Mammary microvascular endothelial cell (primary cell): ENCODE results near the gene REM1. TPM values are rescaled to one million over a fixed set of nuclear protein-coding genes. Genes with fewer than 3 reads are reported as not detected.

ENCODE experiments used
- total RNA-seq: library from RNA; depleted of rRNA; stranded (reverse); fragments of >200 nt; gene quantifications from 2 replicates; pipeline ENCODE4 v1.2.3, GENCODE V29; 2015

The REM1 gene, protein sequence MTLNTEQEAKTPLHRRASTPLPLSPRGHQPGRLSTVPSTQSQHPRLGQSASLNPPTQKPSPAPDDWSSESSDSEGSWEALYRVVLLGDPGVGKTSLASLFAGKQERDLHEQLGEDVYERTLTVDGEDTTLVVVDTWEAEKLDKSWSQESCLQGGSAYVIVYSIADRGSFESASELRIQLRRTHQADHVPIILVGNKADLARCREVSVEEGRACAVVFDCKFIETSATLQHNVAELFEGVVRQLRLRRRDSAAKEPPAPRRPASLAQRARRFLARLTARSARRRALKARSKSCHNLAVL
- total RNA-seq = not detected in 2 replicates

DNA sequence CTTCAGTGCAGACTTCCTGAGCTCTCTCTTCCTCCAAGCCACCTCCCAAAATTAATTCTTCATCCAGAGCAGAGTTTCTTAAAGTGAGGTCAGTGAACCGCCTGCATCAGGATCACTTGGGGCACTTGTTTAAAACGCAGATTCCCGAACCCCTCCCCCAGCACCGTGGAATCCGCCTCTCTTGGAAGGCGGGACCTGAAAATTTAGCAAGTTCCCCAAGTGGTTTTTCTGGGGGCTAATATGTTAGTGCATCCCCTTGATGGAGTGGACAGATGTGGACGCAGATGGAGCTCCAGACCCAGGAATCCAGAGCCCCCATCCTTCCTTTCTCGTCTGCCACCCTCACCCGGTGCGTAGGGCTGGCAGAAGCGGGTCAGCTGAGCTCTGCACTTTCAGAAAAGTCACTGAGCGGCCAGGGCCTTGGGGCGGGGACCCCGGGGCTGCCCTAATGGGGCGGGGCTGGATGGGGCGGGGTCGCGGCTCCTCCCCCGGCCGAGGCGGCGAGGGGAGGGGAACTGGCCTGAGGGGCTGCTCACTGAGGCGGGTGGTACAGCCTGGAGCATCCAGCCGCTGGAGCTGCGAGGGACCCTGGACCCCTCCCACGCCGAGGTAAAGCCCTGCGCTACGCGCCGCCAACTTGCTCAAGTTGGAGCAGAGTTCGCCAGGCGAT, at the start of gene REM1, which contains the start of gene DEFB124:
Gene REM1 (plus strand): TSS at position 531 of the 670 bp plus-strand sequence. CDS start 1,158 bp downstream, outside the sequence.
Gene DEFB124 (minus strand): TSS at position 370 of the 670 bp plus-strand sequence. CDS start 2,114 bp downstream, outside the sequence.

DNA sequence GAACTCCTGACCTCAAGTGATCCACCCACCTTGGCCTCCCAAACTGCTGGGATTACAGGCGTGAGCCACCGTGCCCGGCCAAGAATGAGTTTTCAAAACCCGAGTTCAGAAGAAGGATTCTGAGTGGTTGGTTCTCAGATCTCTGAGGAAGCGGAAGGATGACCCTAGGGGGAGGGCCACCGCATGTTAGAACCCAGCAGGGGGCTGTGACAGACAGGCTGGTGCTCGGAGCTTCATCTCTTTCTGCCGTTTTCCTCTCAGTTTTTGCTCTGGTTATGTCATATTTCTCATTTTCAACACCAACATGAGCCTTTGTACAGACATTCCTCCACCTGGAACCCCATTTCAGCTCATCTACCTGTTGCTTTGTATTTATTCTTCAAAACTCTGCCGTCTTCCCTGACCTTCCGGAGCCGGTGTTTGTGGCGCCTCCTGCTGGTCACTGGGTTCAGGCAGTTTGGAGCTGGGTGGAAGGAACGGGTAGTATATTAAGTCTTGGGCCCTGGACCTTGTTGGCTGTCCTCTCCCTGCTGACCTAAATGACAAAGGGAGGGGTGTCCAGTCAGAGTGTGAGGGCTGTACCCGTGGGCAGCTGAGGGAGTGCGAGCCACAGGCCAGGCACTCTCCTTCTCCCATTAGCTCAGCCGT, 35.0 kb upstream of the REM1 start, which contains the start of gene DEFB123:
Gene DEFB123 (plus strand): TSS at position 621 of the 648 bp plus-strand sequence. CDS start 67 bp downstream, outside the sequence.

DNA sequence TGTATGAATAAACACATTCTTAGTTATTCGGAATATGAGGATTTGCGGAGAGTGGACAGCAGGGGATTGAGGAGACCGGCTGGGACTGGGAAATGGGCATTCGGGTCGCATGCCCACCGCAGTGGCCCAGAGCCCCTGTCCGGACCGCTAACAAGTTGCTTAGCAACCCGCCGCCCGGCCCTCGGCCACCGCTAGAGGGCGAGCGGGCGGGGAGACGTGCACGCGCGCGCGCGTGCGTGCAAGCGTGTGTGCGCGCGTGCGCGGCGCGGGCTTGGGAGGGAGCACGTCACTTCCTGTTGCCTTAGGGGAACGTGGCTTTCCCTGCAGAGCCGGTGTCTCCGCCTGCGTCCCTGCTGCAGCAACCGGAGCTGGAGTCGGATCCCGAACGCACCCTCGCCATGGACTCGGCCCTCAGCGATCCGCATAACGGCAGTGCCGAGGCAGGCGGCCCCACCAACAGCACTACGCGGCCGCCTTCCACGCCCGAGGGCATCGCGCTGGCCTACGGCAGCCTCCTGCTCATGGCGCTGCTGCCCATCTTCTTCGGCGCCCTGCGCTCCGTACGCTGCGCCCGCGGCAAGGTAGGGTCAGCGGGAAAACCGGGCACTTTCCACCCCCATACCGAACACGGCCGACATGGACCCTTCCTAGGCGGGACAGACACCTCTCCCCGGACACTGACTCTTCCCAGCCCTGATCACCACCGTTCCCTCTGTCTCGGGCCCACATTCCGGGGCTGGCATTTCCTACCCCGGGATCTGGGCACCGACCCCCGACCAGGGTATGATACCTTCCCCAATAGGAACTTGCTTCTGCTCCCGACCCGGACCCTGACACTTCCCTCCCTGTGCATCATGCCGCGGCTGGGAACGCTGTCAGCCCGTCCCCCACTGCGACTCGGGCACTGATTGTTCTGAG, 39.3 kb downstream of the REM1 start, which contains the start of gene HM13:
Gene HM13 (plus strand): TSS at position 289 of the 918 bp plus-strand sequence. CDS start 110 bp downstream, at position 399.

Other genes with a start within 250 kb of the REM1 start
- gene DEFB115, start 217.6 kb upstream of the REM1 start, total RNA-seq = not detected in 2 replicates
- not detected in 2 replicates for gene DEFB116, start 166.7 kb upstream of the REM1 start, total RNA-seq
- gene DEFB118, start 106.7 kb upstream of the REM1 start, total RNA-seq = not detected in 2 replicates
- gene DEFB119, start 84.7 kb upstream of the REM1 start, total RNA-seq = not detected in 2 replicates
- not detected in 2 replicates for gene DEFB121, start 69.1 kb upstream of the REM1 start, total RNA-seq
- not detected in 2 replicates for gene DEFB123, start 34.7 kb upstream of the REM1 start, total RNA-seq
- not detected in 2 replicates for gene DEFB124, start 161 bp upstream of the REM1 start, total RNA-seq
- 53.5 and 79.1 TPM in 2 replicates for gene HM13, start 39.2 kb downstream of the REM1 start, total RNA-seq
- 965 and 1,004 TPM in 2 replicates for gene ID1, start 130.0 kb downstream of the REM1 start, total RNA-seq
- gene COX4I2, start 162.6 kb downstream of the REM1 start, total RNA-seq = not detected in 2 replicates
- gene BCL2L1, start 247.6 kb downstream of the REM1 start, total RNA-seq = 213 and 225 TPM in 2 replicates